NCI-H82 treated with DMSO at 0.1 percent for 48 hours (cell line): Measurements from ENCODE around the gene CD101.

Experiments used
- DNase-seq: peaks from one replicate; lab custom pipeline; 2025; ENCODE audit not compliant: unreplicated experiment; lab: John Stamatoyannopoulos, UW

CD101 gene

DNA sequence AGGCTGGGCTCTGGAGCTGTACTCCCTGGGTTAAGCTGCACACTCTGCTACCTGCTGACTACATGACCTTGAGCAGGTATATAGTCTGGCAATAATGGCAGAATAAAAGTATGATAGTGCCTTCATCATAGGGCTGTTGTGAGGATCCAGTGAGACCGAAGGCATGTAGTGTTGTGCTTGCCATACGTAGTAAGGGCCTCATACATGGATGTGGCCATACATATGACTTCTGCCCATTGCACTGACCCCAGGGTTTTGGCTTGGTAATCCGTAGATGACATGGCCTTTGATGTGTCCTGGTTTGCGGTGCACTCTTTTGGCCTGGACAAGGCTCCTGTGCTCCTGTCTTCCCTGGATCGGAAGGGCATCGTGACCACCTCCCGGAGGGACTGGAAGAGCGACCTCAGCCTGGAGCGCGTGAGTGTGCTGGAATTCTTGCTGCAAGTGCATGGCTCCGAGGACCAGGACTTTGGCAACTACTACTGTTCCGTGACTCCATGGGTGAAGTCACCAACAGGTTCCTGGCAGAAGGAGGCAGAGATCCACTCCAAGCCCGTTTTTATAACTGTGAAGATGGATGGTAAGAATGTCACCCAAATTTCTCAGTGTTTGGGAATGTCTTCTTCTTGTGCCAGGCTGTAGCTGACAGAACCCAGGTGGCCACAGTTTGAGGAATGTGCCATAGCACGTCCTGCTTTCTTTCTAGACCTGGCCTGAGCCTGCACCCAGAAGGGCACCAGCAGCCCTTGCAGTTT, 17.0 kb upstream of the CD101 start:
- DNase-seq, result no peak

DNA sequence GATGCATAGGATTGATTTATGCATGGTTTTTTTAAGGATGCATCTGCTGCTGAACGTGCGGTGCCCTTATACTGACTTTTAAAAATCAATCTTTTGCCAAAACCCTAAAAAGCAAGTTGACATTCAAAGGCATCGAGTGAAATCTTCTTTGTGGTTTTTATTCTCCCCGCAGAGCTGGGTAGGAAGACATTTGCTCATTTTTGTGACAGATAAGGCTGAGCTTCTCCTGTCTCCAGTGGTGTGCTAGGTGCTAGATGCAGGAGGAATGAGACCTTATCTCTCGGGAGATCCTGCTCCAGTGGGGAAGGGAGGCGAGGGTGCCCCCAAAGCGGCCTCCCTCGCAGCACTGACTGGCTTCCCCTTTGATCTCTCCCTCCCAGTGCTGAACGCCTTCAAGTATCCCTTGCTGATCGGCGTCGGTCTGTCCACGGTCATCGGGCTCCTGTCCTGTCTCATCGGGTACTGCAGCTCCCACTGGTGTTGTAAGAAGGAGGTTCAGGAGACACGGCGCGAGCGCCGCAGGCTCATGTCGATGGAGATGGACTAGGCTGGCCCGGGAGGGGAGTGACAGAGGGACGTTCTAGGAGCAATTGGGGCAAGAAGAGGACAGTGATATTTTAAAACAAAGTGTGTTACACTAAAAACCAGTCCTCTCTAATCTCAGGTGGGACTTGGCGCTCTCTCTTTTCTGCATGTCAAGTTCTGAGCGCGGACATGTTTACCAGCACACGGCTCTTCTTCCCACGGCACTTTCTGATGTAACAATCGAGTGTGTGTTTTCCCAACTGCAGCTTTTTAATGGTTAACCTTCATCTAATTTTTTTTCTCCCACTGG, 14.9 kb upstream of the CD101 start:
- DNase-seq, result no peak

DNA sequence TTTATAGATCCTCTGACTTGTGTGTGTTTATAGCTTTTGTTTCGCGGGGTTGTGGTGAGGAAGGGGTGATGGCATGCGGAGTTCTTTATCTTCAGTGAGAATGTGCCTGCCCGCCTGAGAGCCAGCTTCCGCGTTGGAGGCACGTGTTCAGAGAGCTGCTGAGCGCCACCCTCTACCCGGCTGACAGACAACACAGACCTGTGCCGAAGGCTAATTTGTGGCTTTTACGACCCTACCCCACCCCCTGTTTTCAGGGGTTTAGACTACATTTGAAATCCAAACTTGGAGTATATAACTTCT, 14.4 kb upstream of the CD101 start:
- DNase-seq, result no peak

DNA sequence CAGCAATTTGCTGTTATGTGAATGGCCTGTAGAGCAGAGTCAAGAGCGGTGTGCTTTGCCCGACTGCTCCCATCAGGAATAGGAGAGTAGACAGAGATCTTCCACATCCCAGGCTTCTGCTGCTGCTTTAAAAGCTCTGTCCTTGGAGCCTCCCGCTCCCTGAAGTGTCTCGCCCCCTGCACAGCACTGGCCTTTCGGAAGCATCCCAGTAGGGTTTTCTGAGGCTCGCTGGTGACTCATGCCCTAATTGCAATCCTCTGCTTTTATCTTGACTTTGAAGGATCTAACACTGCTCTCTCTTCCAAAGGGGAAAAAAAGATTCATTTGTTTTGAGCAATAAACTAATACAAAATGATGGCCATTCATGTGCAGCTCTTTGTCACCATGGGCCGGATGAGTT, 13.3 kb upstream of the CD101 start:
- DNase-seq, result no peak

DNA sequence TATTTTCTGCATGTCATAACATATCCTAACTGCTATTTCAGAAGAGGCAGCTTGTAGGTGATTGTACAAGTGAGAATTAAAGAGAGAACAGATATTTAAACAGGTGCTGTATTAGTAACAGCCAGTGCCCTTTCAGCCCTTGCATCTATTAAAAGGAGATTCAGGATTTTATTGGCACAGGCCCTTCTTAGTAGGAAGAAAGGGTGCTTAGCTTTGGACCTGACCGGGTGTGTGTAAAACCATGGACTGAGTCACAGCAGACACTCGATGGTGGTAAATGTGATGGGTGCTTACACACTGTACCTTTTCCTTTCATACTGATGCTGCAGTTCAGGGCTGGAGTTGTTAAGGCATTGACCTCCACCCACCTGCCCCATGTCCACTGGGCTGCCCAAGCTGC, 12.7 kb upstream of the CD101 start:
- no peak for DNase-seq

DNA sequence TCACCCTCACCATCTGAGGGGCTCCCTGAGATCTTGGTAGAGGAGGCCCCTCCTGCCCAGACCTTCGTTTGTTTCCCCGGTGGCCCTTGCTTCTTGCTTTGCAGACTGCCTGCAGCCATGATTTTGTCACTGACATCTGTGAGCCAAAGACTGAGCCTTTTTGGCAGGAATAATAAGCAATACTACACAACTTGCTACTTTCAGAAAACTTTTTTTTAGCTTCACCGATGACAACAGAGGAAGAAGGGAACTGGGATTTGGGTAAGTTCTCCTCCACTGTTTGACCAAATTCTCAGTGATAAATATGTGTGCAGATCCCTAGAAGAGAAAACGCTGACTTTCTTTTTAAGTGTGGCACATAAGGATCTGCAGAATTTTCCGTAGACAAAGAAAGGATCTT, 11.7 kb upstream of the CD101 start:
- no peak for DNase-seq

DNA sequence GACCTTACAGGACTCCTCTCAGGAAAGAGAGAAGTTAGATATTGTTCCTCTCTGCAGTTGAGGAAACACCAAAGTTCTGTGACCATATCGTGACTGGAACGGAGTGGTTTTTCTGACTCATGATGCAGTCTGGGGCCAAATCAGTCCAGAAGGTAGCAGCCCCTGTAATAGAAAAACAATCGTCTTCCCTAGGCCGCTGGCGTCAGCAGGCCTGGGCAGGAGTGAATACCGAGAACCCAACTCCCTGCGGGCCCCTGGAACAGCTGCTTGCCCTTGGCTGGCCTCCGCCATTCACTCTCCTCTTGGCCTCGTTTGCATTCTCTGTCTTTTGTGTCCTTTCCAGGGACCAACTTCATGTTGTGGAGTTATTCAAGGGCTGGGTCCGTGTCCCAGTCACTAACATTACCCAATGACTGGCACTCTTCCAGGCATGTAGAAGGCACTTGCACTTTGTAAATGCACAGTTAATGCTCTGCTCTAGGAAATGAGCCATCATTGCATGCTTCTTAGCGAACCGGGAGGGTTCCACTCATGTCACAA, 10.9 kb upstream of the CD101 start:
- no peak for DNase-seq

DNA sequence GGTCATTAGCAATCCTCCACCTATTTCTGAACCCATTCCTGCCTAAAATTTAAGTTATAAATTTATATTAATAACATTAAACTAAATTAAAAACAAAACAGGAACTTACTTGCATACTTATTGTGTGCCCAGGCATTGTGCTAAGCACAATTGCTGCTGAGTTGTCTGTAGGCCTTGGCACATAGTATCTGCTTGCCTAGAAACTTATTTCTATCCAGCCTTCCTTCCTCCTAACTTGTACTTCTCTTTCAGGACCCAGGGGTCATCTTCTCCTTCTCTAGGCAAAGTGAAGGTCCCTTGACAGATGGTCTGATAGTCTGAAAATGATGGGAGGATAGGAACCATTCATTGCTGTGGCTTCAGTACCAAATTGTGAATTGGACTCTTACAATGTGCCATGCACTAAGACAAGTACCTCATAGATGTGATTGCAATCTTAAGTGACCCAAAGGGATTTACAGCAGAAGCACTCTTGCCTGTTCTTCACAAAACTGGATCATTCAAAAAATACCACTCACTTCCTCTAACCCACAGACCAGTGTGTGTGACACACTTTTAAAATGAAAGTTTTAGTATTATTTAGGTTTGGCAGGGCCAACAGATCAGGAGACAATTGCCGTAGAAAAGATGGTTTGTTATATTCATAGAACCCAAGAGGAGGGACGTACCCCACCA, 10.3 kb upstream of the CD101 start:
- DNase-seq, result no peak

DNA sequence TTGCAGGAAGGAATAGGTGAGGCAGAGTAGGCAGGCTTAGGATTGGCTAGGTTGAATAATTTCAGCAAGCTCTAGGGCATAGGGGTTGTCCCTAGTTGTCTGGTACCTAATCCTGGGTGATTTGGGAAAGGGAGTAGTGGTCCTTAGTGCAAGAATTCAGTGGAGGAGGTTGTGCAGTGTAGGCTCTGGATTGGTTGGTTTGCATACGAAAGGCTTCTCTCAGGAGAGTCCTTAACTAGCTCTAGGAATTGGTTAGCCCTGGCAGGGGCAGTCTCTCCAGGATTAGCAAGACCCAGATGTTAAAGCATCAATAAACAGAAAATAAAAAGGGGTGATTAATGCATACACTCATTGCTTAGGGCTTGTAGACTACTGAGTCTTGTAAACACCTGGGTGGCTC, 9.6 kb upstream of the CD101 start:
- no peak for DNase-seq

DNA sequence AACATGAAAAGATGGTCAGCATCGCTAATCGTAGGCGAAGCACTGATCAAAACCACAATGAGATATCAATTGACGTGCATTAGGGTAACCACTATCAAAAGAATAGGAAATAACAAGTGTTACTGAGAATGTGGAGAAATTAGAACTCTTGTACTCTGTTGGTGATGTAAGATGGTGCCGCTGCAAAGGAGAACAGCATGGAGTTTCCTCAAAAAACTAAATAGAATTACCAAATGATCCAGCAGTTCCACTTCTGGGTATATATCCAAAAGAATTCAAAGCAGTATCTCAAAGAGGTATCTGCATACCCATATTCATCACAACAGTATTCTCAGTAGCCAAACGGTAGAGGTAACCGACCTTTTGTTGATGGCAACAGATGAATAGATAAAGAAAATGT, 8.3 kb upstream of the CD101 start:
- no peak for DNase-seq

DNA sequence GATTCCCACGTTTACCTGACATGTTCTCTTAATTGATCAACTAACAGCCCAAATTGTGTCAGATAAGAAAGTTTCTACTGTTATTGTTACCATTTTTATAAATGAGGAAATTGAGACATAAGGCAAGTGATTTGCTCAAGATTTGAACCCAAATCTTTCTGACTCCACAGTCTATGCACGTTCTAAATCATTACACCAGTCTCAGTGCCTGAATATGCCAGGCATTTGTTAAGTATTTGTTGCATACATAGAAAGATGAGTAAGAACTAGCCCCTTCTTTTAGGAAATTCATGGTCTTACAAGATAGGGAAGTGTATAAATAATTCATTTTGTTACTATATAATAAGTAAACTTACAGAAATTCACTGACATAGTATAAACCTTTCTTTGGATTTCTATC, 7.1 kb upstream of the CD101 start:
- no peak for DNase-seq

DNA sequence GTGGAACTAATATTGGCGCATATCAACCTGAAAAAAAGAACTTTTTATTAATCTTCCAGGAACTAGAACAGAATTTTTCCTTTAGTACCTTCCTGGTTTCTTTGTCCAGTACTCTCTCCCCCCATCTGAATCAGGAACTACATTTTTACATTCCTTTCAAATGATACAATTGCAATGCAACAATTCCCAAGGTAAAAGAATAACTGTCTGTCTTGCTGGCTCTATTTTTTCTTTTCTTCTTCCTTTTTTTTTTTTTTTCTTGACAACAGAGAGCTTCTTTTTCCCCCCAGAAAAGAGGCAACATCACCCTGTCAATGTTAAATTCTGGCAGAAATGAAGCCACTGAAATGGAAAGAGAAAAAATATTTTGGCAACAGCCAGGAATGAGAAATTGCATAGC, 4.5 kb upstream of the CD101 start:
- no peak for DNase-seq

DNA sequence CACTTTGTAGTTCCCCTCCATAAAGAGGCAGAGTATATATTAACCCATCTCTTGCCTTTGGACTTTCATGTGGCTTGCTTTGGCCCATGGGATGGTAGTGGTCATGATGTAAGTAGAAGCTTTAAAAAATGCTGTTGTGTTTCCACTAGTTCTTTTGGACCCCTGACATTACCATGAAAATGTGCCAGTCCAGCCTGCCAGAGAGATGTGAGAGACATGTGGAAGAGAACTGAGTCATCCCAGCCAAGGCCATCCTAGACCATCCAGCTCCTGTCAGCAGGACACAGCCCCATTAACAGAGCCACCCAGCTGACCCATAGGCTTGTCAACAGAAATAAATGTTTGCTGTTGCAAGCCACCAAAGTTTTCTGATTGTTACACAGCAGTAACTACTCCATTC, 3.9 kb upstream of the CD101 start:
- no peak for DNase-seq

DNA sequence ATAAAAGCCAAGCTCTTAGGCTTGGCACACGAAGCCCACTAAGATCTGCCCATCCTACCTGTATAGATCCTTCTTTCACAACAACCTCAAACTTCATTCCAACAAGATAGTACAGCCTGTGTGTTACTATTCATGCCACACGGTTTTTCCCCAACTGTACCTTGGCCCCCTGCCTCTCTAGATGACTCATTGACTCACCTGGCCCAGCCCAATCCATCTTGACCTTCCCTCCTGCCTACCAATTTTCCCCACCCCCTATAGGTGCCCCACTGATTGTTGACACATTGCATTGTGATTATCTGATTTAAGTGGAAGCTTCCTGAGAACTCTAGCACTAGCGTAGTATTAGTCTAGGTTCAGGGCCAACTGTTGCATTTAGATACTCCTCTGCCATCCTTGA, 2.0 kb upstream of the CD101 start:
- DNase-seq, result no peak

DNA sequence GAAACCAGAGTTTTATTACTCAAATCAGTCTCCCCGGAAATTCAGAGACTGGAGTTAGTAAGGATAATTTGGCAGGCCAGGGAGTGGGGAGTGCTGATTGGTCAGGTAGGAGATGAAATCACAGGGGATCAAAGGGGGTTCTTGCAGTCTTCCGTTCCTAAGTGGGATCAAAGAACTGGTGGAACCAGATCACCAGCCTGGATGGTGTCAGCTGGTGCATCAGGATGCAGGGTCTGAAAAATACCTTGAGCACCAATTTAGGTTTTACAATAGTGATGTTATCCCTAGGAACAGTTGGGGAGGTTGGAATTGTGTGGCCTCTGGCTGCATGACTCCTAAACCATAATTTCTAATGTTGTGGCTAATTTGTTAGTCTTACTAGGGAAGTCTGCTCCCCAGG, 1.4 kb upstream of the CD101 start:
- no peak for DNase-seq

DNA sequence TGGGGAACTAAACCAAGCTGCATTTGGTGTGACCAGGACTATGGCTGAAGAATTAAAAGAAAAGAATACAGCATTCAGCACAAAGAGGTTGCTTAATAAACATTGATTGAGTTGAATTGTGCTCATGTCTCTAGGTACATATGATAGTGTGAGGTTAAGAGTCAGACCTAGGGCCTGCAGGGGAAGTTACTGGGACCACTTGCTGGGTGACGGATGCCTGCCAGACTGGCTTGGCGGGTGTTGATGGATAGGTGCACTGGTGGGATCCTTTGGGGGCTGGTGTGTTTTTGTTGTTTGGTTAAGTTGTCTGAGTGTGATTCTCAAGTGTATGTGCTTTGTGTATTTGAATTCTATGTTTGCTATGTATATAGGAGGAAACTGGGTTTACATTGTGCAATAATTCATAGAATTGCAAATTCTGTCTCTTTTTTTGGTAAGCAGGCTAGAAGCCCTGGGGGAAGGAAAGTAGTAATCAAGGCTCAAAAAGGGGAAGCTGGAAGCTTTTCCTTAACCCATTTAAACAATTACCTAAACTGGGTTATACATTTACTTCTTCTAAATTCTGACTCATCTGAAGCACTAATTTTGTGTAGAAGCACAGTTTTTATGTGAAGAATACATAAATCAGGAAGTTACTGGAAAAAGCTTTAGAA, 1.8 kb downstream of the CD101 start:
- no peak for DNase-seq

DNA sequence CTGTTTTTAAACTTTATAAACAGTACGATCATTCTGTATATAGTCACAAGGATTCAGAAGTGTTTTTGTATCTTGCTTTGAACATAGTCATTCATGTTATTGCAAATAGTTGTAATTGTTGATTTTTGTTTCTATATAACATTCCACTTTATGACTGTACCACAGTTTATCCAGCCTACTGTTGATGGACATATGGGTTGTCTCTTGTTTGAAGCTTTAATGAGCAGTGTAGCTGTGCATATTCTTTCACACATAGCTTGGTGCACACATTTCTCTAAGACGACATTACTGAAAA, 6.1 kb downstream of the CD101 start:
- no peak for DNase-seq

DNA sequence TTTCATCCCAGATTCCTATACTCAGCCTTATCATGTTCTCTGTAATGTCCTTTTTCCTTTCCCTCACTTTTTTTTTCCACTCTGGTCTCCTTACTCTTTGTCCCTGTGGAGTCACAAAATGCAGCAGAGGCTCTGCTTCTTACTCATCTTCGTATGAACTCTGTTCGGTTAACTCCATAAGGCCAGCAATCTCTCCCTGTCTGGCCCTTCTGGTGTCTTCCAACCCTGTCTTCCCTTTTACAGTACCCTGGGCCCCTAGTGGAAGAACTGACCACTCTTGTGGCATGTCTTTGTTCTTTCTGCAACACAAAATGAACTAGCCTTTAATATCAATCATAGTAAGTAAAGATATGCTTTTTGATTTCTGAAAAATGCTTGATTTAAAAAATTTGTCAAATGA, 7.1 kb downstream of the CD101 start:
- no peak for DNase-seq

DNA sequence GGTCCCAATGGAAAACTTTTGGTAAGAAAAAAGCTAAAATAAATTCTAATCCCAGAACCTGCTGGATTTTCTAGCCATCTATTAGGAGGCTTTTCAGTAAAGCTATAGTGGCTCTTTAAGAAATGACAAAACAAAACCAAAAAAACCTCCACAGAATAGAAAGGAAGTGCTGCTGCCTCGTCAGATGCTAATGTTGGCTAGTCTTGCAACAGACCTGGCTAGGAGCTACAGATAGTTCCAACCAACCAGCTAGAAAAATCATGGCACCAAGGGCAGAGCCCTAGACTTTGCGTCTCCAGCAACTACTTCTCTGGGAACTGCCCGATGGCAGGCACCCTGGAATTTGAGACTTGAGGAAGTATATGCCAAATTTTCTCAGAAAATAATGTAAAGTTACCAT, 7.6 kb downstream of the CD101 start:
- DNase-seq, result no peak

DNA sequence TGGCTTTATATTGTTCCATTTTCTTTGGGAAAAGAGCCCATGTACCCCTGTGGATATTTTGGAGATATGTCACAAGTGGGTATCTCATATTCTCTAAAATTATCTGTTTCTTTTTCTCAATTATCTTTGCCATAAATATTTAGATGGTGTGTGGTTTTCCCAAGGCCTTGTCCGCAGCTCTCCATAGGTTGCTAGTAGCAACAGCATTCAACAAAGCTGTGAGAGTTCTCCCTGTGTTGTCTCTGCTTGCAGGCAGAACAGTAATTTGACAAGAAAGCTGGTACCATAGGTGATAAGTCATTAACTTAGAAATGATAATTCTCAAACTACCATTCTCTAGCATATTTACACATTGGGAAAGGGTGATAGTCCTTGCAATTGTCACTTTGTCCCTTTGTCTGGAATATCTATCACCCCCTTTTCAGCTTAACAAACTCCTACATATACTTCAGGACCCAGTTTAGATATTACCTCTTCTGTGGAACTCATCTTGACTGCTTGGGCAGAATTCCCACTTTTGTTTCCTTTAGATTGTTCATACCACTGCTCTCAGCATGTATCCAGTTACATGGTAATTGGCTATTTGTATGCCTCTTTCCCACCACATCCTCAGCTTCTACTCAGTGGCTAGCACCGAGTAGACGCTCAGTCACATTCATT, 8.9 kb downstream of the CD101 start:
- DNase-seq, result no peak

DNA sequence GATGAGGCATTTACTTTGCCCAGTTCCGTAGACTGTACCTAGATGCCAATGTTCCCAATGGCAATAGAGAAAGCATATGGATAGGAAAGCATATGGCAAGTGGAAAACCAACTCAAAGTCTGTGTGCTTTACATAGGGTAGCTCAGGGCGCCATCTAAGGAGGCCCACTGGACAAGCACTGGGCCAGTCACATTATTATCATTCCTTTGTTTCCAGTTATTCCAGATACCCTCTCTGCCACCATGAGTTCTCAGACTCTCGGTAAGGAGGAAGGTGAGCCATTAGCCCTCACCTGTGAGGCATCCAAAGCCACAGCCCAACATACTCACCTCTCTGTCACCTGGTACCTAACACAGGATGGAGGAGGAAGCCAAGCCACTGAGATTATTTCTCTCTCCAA, 9.8 kb downstream of the CD101 start:
- no peak for DNase-seq
